ENCODE results near the gene TMEM43.

Gene TMEM43

GRCh38 chr3:14142567-14143270, 17.9 kb downstream of the TMEM43 start:
- DNase-seq (ENCODE audit: low read depth), result no peak
- TF ChIP-seq CTCF (IDR thresholded peaks at IDR 0.05; ENCODE audit: low read length, missing control alignments), result no peak
- no peak overlapping the region for H3K4me3 ChIP-seq (replicated peaks; ENCODE audit: low read depth, low read length)

GRCh38 chr3:14143271-14144225, 18.7 kb downstream of the TMEM43 start:
- no peak for TF ChIP-seq CTCF (IDR thresholded peaks at IDR 0.05; ENCODE audit: low read length, missing control alignments)
- no peak overlapping the region for H3K4me3 ChIP-seq (replicated peaks; ENCODE audit: low read depth, low read length)
- DNase-seq (ENCODE audit: low read depth), result peak; percentile 99

- peak; percentile 100 for DNase-seq (ENCODE audit: low read depth)
- peak overlapping the region; percentile 40 for H3K4me3 ChIP-seq (replicated peaks; ENCODE audit: low read depth, low read length)
- TF ChIP-seq CTCF (IDR thresholded peaks at IDR 0.05; ENCODE audit: low read length, missing control alignments), result no peak
These were observed 19.7 kb downstream of the TMEM43 start for GRCh38 chr3:14144423-14145075.

- peak overlapping the region; percentile 40 for H3K4me3 ChIP-seq (replicated peaks; ENCODE audit: low read depth, low read length)
- peak; percentile 47 for DNase-seq (ENCODE audit: low read depth)
- TF ChIP-seq CTCF (IDR thresholded peaks at IDR 0.05; ENCODE audit: low read length, missing control alignments), result no peak
These were observed 20.4 kb downstream of the TMEM43 start for GRCh38 chr3:14145236-14145635.

GRCh38 chr3:14145670-14146380, 21.0 kb downstream of the TMEM43 start:
- no peak for DNase-seq (ENCODE audit: low read depth)

More at GRCh38 chr3:14145670-14146380, 21.0 kb downstream of the TMEM43 start:
- no peak overlapping the region for H3K4me3 ChIP-seq (replicated peaks; ENCODE audit: low read depth, low read length)
- no peak for TF ChIP-seq CTCF (IDR thresholded peaks at IDR 0.05; ENCODE audit: low read length, missing control alignments)

All from fibroblast of pulmonary artery (primary cell).